Stimulated activated CD4-positive, alpha-beta T cell treated with anti-CD3 and anti-CD28 coated beads, Interleukin-4, amount 100 ng/mL, for 24 hours (primary cell): ENCODE measurements around the gene CTTNBP2.
"Not testable (repeated sequence)": the region's sequence is repeated elsewhere in the genome, so short reads cannot be mapped to it uniquely, and the experiment has no call there.

Source experiments
- DNase-seq: peaks from one replicate; pipeline ENCODE4 v3.0.0-alpha.2; 2020

The CTTNBP2 gene

DNA sequence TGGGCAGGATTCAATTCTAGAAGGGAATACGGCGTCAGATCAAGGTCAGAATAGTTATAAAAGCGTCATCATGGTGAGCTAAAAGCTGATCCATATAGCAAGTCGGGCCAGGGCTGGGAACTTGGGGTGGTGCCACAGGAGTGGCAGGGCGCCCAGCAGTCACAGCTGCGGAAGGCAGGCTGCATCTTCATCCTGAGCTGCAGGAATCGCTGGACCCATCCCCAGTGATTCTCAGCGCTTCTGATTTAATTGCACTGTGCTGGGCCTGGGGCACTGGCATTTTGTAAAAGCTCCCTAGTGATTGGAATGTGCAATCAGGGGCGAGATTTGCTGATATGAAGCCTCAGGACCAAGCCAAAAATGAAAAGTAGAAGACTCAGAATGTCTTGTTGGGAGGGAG, 135.3 kb downstream of the CTTNBP2 start:
- no peak for DNase-seq

DNA sequence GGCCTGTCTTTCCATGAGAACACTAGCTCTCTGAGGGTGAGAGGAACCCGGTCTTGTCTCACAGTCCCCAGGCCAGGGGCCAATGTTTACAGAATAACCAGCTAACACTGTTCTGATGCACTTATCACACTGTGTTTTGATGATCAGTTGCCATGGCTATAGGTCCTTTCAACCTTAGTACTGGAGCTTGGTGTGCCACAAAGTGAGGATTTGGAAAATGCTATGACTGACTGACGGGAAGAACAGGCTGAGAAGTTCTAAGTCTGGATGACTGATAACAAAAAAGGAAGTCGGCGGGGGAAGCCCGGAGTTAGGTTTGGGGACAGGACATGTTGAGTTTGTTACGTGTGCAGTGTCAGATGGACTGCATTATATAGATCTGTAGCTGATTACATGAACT, 141.8 kb downstream of the CTTNBP2 start:
- no peak for DNase-seq

DNA sequence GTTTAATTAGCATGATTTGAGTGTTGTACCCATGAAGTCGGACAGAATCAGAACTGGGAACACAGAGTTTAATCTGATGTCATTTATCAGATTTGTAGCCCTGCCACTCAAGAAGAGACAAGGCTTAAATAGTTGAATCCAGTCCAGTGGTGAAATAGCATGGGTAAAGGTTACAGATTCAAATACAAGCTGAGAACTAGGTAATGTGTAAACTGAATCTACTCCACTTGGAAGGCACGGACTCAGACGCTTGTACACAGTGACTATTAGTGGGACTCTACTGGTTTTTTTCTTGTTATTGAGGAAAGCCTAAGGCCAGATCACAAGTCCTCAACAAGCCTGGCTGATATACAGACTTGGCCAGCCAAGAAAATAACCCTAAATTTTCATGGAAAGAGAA, 142.9 kb downstream of the CTTNBP2 start:
- DNase-seq = no peak

DNA sequence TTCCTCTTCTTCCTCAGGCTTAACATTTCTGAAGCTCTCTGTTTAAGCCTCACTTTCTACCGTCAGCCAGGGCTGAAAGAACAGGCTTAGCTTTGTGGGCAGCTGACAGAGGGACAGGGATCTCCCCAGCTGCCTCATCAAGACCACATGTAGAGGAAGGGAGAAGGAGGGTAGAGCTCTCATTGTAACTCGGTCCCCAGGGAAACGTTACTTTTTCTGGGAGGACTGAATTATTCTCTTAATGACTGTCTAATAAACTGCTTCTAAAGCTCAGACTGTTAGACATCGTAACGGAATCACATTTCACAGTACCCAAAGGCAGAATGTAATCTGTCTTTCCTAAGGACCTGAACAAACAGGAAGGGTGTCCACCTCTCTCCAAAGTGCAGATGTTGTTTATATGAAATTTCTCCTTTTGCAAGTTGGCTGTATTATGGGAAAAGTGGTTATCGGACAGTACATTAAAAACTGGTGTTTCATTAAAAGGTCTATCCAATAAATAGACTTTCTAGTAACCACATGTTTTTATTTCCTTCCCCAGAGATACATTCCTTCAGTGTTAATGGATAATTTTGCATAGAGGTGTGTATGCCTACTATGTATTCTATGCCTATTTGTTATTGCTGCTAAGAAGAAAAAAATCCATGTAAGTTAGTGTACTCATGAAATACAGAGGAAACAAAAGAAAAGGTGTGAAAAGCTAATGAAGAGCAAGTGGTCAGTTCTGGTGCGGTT, 144.2 kb downstream of the CTTNBP2 start:
- no peak for DNase-seq

DNA sequence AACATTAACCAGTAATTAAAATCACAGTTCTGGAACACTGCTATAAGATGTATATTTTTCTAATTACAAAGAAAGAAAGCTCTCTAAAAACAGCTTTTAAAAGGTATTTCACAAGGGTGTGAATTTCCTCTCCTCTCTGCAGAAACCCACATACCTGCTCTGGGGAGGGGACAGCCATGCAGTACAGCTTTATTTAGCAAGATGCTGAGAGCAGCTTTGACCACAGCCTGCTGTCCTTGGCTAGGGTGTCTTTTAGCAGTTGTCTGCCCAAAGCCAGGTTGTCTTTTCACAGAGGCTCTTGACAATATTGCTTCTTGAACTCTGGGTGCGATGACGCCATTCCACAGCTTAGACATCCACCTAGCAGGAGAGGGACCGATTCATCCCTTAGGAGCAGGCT, 148.3 kb downstream of the CTTNBP2 start:
- DNase-seq = no peak

DNA sequence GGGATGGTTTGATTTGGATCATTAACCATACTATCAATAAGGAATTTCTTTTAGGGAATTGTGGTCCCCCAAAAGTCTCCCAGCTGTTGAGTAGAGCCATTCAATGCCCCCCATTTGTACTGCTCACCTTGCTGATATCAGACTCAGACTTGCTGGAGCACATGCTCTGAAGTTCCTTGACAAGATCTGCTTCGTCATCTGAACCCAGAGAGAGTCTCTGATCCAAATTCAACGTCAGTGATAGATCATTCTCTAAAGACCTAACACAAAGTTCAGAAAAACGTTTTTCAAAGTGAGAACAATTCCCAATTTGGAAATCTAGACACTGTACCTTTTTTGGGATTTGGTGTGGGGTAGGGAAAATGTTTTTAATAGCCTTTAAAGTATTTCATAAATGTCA, 153.9 kb downstream of the CTTNBP2 start:
- no peak for DNase-seq

DNA sequence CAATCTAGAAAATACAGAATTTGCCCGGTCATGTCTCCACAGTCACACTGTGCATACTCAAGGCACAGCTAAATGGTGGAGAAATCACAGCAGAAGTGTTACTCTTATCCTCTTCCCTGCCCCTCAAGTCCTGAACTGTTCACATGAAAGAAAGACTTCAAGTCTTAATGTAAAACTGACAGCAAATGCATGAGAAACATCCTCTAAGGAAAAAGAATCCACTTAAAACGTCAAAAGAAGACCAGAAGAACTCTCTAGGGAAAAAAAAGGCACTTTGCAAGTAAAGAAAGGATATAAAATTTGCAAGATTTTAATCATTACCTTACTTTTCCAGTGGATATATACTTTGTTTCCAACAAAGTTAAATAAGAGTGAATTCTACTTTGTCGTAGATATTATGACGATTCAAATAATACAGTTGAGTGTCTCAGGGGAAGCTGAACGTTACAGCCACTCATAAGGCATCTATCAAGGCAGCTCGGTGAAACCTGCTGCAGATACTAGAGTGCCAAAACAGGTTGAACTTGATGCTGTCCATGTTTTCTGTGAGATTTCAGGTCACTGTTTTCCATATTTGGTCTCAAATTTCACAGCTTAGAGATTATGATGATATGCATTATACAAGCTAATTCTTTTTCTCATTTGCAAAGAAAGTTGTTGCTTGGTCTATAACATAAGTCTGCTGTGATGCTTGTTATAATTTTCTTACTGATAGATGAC, 155.0 kb downstream of the CTTNBP2 start:
- no peak for DNase-seq

DNA sequence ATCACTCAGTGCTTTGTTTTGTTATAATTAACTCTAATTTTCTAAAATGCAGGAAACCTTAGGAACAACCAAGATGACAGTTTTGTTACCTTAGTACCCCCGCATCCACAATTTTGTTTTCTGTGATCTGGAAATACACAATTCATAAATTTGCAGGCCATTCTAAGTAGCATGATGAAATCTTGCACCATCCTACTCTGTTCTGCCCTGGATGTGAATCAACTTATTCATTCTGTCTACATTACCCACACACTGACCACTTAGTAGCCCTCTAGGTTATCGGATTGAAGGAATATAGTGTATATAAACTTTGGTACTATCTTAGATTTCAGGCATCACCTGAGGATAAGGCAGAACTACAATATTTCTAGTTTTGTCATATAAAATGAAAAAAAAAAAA, 155.9 kb downstream of the CTTNBP2 start:
- no peak for DNase-seq

DNA sequence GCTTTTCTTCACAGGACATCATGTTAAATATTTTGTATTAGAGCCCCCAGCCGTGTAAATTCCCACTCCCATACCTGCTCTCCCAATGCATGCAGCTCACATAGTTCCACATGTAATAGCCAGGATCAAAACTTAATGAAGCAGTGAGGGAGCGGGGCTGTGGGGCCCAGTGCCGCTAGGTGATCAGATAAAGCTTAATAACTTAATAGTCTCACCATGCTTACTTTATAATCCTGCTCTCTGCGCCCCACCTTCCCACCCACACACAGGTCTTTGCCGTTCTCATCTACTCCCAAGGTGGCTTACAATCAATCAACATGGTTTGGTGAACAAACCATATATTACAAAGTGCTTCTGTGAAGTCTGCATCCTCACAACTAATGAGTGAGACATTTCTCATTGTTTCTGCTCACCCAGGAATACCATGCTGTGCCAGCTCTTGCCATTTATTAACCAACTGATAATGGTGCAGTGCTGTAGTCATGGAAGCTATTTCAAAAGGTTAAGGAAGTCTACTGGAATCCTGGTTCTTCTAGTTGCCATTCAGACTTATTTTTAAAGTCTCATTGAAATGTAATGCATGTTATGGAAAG, 156.4 kb downstream of the CTTNBP2 start:
- DNase-seq = no peak

DNA sequence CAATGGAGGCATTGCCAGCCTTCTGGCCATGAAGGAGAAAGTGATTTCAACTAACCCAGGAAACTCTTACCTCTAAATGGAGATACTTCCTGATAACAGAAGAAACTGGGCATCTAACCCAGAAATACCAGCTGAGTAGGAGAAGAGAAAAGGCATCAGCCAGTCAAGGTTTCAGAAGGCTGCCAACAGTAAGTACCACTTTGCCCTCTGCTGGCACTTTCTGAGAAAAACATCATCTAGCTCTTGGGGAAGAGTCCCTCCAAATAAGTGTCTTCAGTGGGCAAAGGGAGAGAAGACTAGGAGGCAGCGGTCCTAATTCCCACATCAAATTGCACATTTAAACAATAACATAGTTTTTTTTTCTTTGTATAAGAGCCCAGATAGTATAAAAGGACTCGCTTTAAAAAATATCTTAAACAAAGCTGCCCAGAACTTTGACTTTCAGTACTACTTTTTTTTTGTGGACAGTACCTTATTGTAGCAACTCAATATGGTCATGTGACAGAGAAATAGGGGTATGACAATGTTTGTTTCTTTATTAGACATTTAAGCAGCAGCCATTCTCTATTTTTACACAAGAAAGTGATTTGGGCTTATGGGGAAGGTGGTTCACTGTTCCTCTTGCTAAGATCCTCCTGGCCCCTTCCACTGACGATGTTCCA, 157.3 kb downstream of the CTTNBP2 start:
- DNase-seq = no peak

DNA sequence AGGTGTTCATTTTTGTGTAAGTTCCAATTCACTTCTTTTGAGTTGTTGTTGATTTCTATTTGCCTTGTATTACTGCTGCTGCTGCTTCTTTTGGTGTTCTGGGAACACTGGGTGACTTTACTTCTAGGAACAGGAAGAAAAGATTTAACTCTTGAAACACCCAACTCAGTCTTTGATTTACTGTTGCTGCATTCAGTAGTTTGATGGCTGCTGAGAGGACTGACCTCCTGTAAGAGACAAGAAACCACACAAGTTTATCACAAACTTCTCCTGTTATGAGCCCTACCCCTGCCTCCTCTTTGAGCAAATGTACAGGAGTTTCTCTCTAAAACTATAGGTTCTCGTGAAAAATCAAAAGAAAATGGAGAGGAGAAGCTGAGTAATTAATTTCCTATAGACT, 161.7 kb downstream of the CTTNBP2 start:
- no peak for DNase-seq

DNA sequence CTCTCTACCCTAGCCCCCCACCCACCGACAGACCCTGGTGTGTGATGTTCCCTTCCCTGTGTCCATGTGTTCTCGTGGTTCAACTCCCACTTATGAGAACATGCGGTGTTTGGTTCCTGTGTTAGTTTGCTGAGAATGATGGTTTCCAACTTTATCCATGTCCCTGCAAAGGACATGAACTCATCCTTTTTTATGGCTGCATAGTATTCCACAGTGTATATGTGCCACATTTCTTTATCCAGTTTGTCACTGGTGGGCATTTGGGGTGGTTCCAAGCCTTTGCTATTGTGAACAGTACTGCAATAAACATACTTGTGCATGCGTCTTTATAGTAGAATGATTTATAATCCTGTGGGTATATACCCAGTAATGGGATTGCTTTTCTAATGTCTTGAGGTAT, 165.1 kb downstream of the CTTNBP2 start:
- not testable (repeated sequence) for DNase-seq

DNA sequence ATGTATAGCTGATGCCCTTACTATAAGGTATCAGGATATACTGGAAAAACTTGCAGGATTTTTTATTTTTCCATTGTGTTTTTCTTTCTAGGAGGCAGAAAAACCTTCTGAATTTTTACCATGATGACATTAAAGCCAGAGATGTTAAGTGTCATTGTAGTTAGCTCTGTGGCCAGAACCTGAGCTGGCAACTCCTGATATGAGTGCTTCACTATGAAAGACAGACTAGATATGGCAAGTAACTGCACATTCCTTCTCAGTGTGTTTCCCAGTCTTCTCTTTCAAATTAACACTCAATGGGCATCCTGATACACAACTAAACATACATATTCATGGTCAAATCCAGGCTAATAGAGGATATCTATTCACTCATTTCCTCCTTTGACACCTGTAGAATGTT, 166.2 kb downstream of the CTTNBP2 start:
- DNase-seq = no peak

DNA sequence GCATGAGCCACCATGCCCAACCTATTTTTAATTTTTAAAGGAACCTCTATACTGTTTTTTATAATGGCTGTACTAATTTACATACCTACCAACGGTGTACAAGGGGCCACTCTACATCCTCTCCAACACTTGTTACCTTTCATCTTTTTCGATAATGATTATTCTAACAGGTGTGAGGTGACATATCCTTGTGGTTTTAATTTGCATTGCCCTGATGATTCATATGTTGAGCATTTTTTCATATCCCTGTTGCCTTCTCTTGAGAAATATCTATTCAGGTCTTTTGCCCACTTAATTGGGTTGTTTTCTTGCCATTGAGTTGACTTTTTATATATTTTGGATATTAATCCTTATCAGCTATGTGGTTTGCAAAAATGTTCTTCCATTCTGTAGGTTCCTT, 167.0 kb downstream of the CTTNBP2 start:
- DNase-seq = no peak

DNA sequence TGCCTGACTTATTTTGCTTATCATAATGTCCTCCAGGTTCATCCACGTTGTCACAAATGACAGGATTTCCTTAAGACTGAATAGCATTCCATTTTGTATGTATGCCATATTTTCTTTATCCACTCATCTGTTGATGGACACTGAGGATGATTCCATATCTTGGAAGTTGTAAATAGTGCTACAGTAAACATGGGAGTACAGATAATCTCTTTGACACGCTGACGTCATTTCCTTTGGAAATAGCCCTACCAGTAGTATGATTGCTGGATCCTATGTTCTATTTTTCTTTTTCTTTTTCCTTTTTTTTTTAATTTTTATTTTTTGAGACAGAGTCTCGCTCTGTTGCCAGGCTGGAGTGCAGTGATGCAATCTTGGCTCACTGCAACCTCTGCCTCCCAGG, 167.6 kb downstream of the CTTNBP2 start:
- no peak for DNase-seq

DNA sequence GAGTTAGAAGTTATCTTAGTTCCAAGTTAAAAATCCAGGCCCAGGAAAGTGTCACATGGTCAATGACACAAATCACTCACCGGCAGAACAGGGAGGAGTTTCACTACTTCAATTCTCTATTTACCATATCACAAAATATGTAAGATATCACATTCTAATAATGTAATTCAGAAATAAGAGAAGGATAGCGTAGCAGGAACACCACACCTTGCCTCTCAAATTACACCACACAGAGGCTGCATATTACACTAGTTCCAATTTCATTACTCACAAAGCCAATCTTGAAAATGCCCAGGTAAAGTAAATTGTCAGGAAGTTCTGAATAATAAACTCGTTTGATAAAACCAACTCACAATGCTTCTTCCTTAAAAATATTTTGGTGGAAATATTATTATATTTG, 169.2 kb downstream of the CTTNBP2 start:
- DNase-seq = no peak

DNA sequence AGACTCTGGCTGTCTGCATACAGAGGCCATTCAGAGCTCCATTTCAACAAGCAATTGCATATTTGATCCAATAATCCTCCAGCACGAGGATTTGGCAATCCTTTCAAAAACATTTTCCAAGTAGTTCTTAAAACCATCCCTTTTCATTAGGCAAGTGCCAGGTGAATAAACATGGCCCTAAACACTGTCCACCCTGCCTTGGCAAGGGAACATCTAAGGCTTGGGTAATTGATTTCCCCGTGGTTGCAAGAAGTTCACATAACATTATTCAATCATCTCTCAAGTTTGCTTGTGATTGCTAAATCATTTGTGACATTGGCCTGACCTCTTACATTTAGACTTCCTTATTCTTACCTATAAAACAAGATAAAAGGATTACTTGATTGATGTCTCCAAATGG, 175.2 kb downstream of the CTTNBP2 start:
- DNase-seq = no peak

DNA sequence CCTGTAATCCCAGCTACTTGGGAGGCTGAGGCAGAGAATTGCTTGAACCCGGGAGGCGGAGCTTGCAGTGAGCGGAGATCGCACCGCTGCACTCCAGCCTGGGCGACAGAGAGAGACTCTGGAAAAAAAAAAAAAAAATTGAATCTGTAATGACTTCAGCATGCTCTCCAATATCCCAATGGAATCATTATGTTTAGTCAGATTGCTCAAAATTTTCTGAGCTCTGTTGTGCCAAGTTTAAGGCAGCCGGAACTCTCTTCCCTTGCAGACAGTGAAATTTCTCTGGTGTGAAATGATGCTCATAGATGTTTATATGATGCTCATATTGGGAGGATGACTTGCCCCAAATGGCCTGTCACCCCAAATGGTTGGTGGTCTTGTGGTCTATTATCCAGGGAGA, 180.9 kb downstream of the CTTNBP2 start:
- DNase-seq = no peak

DNA sequence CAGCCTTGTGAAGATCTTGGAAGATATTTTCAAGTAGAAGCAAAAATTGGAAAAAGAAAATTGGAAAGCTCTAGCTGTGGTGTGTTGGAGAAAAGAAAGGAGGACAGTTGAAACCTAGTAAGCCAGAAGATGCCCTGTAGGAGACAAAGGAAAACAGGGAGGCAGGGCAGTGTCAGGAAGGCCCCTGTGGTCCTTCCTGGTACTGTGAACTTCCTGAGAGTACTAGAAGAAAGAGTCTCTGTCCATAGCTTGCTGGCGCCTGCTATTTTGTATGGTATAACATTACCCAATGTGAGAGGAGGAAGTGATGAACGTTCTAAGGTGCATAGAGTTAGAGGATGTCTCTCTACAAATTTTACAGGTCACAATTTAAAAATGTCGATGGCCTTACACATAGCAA, 183.1 kb downstream of the CTTNBP2 start:
- no peak for DNase-seq

DNA sequence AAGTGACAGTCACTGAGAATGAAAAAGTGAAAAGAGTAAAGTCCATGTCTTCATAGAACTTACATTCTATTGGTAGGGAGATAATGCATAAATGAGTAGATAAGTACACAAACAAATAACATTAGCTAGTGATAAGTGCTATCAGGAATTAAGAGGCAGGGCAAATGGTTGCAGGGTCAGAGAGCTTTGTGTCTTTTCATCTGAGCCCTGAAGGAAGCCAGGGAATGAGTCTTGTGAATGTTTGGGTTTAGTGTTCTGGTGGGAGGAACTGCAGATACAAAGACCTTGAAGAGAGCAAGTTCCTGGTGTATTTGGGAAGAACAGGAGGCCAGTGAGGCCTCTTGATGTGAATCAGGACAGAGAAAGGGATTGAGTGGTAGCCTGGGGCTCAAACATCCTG, 183.8 kb downstream of the CTTNBP2 start:
- no peak for DNase-seq

DNA sequence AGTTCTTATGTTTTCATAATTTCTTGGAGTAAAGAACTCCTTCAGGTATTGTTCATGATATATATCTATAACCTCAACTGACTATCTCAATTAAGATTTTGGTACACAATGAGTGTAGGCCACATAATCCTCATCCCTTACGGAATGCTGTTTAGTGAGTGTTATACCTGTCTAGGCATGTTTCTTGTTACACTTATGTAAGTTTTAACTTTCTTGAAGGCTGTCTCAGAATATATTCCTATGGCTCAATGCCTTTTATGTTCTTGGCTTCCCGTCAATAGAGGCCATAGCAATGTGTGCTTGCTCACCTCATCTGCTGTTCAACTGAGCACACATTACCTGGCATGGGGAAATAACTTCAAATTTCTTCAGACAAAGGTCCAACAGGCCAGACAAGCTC, 185.1 kb downstream of the CTTNBP2 start:
- no peak for DNase-seq

DNA sequence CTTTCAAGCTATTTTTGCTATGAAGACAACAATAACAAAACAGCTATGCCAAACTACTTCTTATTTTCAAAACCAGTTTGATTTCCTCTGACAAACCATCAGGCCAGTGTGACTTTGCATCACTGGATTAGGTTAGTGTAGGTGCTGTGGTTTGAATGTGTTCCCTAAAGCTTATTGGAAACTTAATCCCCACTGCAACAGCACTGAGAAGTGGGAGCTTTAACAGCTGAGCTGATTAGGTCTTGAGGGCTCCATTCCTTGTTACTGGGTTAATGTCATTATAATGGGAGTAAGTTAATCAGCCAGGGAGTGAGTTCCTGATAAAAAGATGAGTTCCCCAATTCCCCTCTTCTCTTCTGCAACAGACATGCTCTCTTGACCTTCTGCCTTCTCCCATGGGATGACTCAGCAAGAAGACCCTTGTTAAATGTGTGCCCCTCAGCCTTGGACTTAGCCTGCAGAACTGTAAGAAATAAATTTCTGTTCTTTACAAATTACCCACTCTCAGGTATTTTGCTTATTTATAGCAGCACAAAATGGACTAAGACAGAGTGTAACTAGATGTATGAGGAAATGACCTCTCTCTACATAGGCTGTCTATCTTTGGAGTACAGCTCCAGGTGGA, 186.8 kb downstream of the CTTNBP2 start:
- DNase-seq = no peak

DNA sequence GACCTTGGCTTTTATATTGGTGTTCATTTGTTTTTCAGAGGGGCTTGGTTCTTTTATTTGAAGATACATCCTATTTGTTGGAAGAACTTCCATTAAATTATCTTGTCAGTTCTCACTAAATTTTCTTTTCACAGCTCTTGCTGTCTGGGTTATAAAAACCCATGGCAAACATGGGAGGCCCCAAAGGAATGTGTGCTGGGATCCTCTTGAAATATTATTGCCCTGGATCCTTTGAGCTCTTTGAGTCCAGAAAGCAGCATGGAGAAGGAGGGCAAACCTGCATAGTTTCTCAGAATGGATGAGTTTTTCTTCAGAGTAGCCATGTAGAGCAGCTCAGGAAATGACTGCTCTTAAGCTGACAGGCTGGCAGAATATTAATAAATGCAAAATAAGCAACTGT, 187.4 kb downstream of the CTTNBP2 start:
- DNase-seq = no peak
